ENCODE results near the gene ALS2CL.

GRCh38 chr3:46640927-46641326, 52.6 kb downstream of the ALS2CL start:
- no peak for TF ChIP-seq POLR2A (IDR thresholded peaks at IDR 0.05)
- TF ChIP-seq CTCF (IDR thresholded peaks at IDR 0.05), result no peak

All from thyroid gland (tissue), 4 donors.